Keratinocyte (primary cell): ENCODE data around the gene ZRANB1. TPM values are rescaled to one million over a fixed set of nuclear protein-coding genes. Genes with fewer than 3 reads are reported as not detected.

Experiments used
- DNase-seq: peaks from one replicate; pipeline ENCODE4 v3.0.0-alpha.2; 2011; ENCODE audit warnings: low read depth, missing footprints, low spot score
- FAIRE-seq: peaks from 2 replicates; lab custom pipeline; 2011; peaks lifted over from hg19 to GRCh38; lab: Jason Lieb, UNC
- H2AFZ ChIP-seq: 2 replicates; pipeline ENCODE4 v1.6.0; 2012; ENCODE audit warnings: low read length, control low read depth, inconsistent platforms; ENCODE audit not compliant: control insufficient read depth
- H3K27ac ChIP-seq: 2 replicates; pipeline ENCODE4 v1.5.1; 2011; ENCODE audit warnings: low read length; ENCODE audit not compliant: control insufficient read depth, insufficient read depth
- H3K27me3 ChIP-seq: 3 replicates; pipeline ENCODE4 v1.6.0; 2011; ENCODE audit warnings: low read length; ENCODE audit not compliant: control insufficient read depth, insufficient read depth; ENCODE audit errors: extremely low read depth
- H3K36me3 ChIP-seq, 2 experiments: 2 replicates in 1 of 2; 3 replicates in 1 of 2; pipeline ENCODE4 v1.5.1; 2011; ENCODE audit warnings: low read length in 2 of 2, mild to moderate bottlenecking in 1 of 2; ENCODE audit not compliant: control insufficient read depth in 2 of 2, insufficient read depth in 2 of 2; ENCODE audit errors: extremely low read depth in 1 of 2
- H3K4me1 ChIP-seq: 3 replicates; pipeline ENCODE4 v1.5.1; 2011; ENCODE audit warnings: low read length; ENCODE audit not compliant: control insufficient read depth, insufficient read depth; ENCODE audit errors: extremely low read depth
- H3K4me2 ChIP-seq: 3 replicates; pipeline ENCODE4 v1.6.0; 2011; ENCODE audit warnings: low read depth, low read length; ENCODE audit not compliant: control insufficient read depth, insufficient read depth; ENCODE audit errors: extremely low read depth
- H3K4me3 ChIP-seq, 3 experiments: fragments of 200-600 bp in 1 of 3; sonication (generic) in 1 of 3; 2 replicates in 2 of 3; 3 replicates in 1 of 3; pipeline ENCODE4 v1.5.1; 2011 to 2016; ENCODE audit warnings: low read length in 3 of 3, mild to moderate bottlenecking in 3 of 3, control low read depth in 2 of 3, inconsistent platforms in 1 of 3, low read depth in 1 of 3, mixed read lengths in 1 of 3, mixed run types in 1 of 3, moderate library complexity in 1 of 3; ENCODE audit not compliant: control insufficient read depth in 2 of 3, insufficient read depth in 2 of 3; ENCODE audit errors: extremely low read depth in 1 of 3
- H3K79me2 ChIP-seq: 2 replicates; pipeline ENCODE4 v1.6.0; 2012; ENCODE audit warnings: low read length; ENCODE audit not compliant: control insufficient read depth, insufficient read depth
- H3K9ac ChIP-seq: 3 replicates; pipeline ENCODE4 v1.6.0; 2011; ENCODE audit warnings: low read length; ENCODE audit not compliant: control insufficient read depth, insufficient read depth; ENCODE audit errors: extremely low read depth
- H3K9me1 ChIP-seq: 3 replicates; pipeline ENCODE4 v1.6.0; 2011; ENCODE audit warnings: low read length; ENCODE audit not compliant: control insufficient read depth, insufficient read depth; ENCODE audit errors: extremely low read depth
- H3K9me3 ChIP-seq: 2 replicates; pipeline ENCODE4 v1.5.1; 2012; ENCODE audit warnings: low read depth, low read length; ENCODE audit not compliant: control insufficient read depth
- H4K20me1 ChIP-seq: 3 replicates; pipeline ENCODE4 v1.6.0; 2011; ENCODE audit warnings: low read length; ENCODE audit not compliant: control insufficient read depth, insufficient read depth; ENCODE audit errors: extremely low read depth
- CTCF ChIP-seq, 3 experiments: IDR thresholded peaks in 1 of 3; conservative IDR thresholded peaks in 1 of 3; optimal IDR thresholded peaks in 1 of 3; 2 replicates in 2 of 3; 3 replicates in 1 of 3; pipeline versions ENCODE3 to v1.5.1; 2011; ENCODE audit warnings: low read length in 3 of 3, mild to moderate bottlenecking in 3 of 3, moderate library complexity in 2 of 3, control low read depth in 1 of 3, inconsistent platforms in 1 of 3; ENCODE audit not compliant: insufficient read depth in 2 of 3; ENCODE audit errors: extremely low read depth in 1 of 3
- EZH2 ChIP-seq: IDR thresholded peaks from one replicate; pipeline ENCODE4 v1.6.1; 2012; ENCODE audit warnings: inconsistent platforms, mild to moderate bottlenecking, low read length, moderate library complexity
- dilution Hi-C: fragments of 300-500 bp; cut with MboI; formaldehyde crosslinking; loops from one replicate; pipeline ENCODE4 v1.7.0; 2020; ENCODE audit warnings: low sequenced_read_pairs; ENCODE audit not compliant: extremely low pct_ligation_motif_present
- polyA plus RNA-seq, 5 experiments: library from polyadenylated mRNA; depleted of rRNA in 3 of 5; stranded (reverse) in 3 of 5; stranded (forward) in 1 of 5; unstranded in 1 of 5; fragments of >200 nt; gene quantifications; 1 replicate in 1 of 5; 2 replicates in 3 of 5; 3 replicates in 1 of 5; pipeline versions ENCODE4 v1.2.1 to v1.2.3, GENCODE V29; 2011 to 2012; ENCODE audit warnings: missing spikeins in 2 of 5, low read depth in 1 of 5, low replicate concordance in 1 of 5

The ZRANB1 gene
- polyA plus RNA-seq, 1 donor (not counting 4 experiments of a cell fraction or from before 2014, with no cell fraction given): 9.3 TPM

GRCh38 chr10:125013529-125013872 lies 71.6 kb downstream of the ZRANB1 start:
- Histone ChIP-seq H3K4me2 (no peak overlapping the region), H3K4me1 (peaks cover 25% of the 10 kb centered on the region), H3K27ac (no peak overlapping the region), H3K4me3 (no peak overlapping the region), H3K9me1 (peaks cover 3% of the 10 kb centered on the region), H4K20me1 (peaks cover 18% of the 10 kb centered on the region), H3K79me2 (peaks cover 76% of the 10 kb centered on the region), H3K36me3 (peaks cover 17 to 21% of the 10 kb centered on the region in 2 experiments), H3K27me3 (no peaks in the 10 kb centered on the region), H2AFZ (no peak overlapping the region), H3K9me3 (no peaks in the 10 kb centered on the region), H3K9ac (no peak overlapping the region)
- TF ChIP-seq EZH2 (no peak), CTCF (optimal IDR thresholded peaks at IDR 0.05 in 1 of 3, IDR thresholded peaks at IDR 0.05 in 1 of 3, conservative IDR thresholded peaks at IDR 0.05 in 1 of 3; ENCODE audit: extremely low read depth in 1 of 3, insufficient read depth in 2 of 3, low read length in 3 of 3) (no peak)
- dilution Hi-C loops: no loop called here
- DNase-seq: no peak
- FAIRE-seq: no peak

GRCh38 chr10:125014086-125014830 lies 72.3 kb downstream of the ZRANB1 start:
- H4K20me1 ChIP-seq: peaks cover 18% of the 10 kb centered on the region
- no peaks in the 10 kb centered on the region for H3K27me3 ChIP-seq
- TF ChIP-seq EZH2: no peak
- TF ChIP-seq CTCF (optimal IDR thresholded peaks at IDR 0.05 in 1 of 3, IDR thresholded peaks at IDR 0.05 in 1 of 3, conservative IDR thresholded peaks at IDR 0.05 in 1 of 3; ENCODE audit: extremely low read depth in 1 of 3, insufficient read depth in 2 of 3, low read length in 3 of 3): no peak
- H3K4me3 ChIP-seq: no peak overlapping the region
- dilution Hi-C loops: no loop called here
- no peak overlapping the region for H3K27ac ChIP-seq
- peaks cover 18% of the 10 kb centered on the region for H3K4me1 ChIP-seq
- FAIRE-seq (no peak), DNase-seq (no peak)
- peaks cover 3% of the 10 kb centered on the region for H3K9me1 ChIP-seq
- peaks cover 19 to 21% of the 10 kb centered on the region in 2 experiments for H3K36me3 ChIP-seq
- H3K9ac ChIP-seq: no peak overlapping the region
- peaks cover 82% of the 10 kb centered on the region for H3K79me2 ChIP-seq
- no peak overlapping the region for H3K4me2 ChIP-seq
- H3K9me3 ChIP-seq: no peaks in the 10 kb centered on the region
- H2AFZ ChIP-seq: no peak overlapping the region
